NB4 (cell line): ENCODE results near the gene FARSA.
A peak's percentile ranks its signal among the peaks of the same experiment; 100 is the strongest.

Source experiments
- DNase-seq: peaks from one replicate; pipeline ENCODE4 v3.0.0; 2010; ENCODE audit warnings: low read depth
- H3K4me3 ChIP-seq: one replicate; pipeline ENCODE4 v1.5.1; 2011; ENCODE audit warnings: mild to moderate bottlenecking, low read depth, low read length, moderate library complexity
- MAX ChIP-seq: IDR thresholded peaks from 2 replicates; pipeline ENCODE4 v1.6.1; 2011; ENCODE audit warnings: low read depth, low read length
- MYC ChIP-seq: IDR thresholded peaks from 2 replicates; pipeline ENCODE4 v1.6.1; 2011; ENCODE audit warnings: low read depth, low read length
- POLR2A ChIP-seq: IDR thresholded peaks from 2 replicates; pipeline ENCODE4 v1.6.1; 2011; ENCODE audit warnings: mild to moderate bottlenecking; ENCODE audit not compliant: insufficient read length; ENCODE audit errors: extremely low read depth
- TF ChIP-seq, protein P1 (sequence below): IDR thresholded peaks from one replicate; pipeline ENCODE4 v1.5.1; 2012; ENCODE audit warnings: low read depth, low read length

Gene FARSA

GRCh38 chr19:12938779-12939601 lies 5.5 kb upstream of the FARSA start:
- DNase-seq, result peak; percentile 67
- TF ChIP-seq MAX, result 0 out of 2 replicates have a peak, but pooled peaks have one; percentile 4
- TF ChIP-seq, protein P1, sequence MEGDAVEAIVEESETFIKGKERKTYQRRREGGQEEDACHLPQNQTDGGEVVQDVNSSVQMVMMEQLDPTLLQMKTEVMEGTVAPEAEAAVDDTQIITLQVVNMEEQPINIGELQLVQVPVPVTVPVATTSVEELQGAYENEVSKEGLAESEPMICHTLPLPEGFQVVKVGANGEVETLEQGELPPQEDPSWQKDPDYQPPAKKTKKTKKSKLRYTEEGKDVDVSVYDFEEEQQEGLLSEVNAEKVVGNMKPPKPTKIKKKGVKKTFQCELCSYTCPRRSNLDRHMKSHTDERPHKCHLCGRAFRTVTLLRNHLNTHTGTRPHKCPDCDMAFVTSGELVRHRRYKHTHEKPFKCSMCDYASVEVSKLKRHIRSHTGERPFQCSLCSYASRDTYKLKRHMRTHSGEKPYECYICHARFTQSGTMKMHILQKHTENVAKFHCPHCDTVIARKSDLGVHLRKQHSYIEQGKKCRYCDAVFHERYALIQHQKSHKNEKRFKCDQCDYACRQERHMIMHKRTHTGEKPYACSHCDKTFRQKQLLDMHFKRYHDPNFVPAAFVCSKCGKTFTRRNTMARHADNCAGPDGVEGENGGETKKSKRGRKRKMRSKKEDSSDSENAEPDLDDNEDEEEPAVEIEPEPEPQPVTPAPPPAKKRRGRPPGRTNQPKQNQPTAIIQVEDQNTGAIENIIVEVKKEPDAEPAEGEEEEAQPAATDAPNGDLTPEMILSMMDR, result no peak
- H3K4me3 ChIP-seq, result peak overlapping the region; percentile 100

DNA sequence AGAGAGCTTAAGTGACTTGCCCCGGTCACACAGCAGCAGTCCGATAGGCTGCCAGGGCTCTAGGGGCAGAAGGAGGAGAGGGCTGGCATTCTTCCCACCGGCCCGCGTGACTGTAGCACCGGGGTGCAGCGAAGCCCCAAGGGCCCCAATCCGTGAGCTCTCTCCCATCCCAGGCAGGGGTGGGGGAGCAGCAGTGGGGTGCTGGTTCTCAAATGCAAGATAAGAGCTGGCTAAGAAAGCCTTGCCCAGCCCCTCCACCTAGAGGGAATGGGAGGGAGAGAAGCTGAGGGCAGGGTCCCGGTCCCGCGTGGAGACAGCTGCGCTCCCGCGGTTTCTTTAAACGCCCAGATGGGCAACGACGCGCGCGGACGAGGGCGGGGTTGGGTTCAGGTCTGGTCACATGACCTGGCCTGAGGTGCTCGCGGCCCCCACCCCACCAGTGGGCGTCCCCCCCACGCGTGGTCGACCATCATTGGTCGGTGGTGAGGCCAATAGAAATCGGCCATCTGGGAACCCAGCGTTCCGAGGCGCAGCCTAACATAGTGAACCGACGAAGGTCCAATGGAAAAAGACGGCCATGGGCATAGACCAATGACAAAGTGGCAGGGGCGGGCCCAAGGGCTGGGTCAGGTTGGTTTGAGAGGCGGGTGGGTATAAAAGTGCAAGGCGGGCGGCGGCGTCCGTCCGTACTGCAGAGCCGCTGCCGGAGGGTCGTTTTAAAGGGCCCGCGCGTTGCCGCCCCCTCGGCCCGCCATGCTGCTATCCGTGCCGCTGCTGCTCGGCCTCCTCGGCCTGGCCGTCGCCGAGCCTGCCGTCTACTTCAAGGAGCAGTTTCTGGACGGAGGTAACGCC lies 4.6 kb upstream of the FARSA start, which contains the start of gene CALR:
CALR (plus strand) TSS at position 683 of the 852 bp plus-strand sequence; CDS start at position 754, 71 bp downstream.
- TF ChIP-seq MYC (peak; percentile 75), POLR2A (peak; percentile 98), MAX (peak; percentile 78)
- TF ChIP-seq, protein P1, result no peak
- peak within 1 kb of the TSS; percentile 100 for H3K4me3 ChIP-seq

DNA sequence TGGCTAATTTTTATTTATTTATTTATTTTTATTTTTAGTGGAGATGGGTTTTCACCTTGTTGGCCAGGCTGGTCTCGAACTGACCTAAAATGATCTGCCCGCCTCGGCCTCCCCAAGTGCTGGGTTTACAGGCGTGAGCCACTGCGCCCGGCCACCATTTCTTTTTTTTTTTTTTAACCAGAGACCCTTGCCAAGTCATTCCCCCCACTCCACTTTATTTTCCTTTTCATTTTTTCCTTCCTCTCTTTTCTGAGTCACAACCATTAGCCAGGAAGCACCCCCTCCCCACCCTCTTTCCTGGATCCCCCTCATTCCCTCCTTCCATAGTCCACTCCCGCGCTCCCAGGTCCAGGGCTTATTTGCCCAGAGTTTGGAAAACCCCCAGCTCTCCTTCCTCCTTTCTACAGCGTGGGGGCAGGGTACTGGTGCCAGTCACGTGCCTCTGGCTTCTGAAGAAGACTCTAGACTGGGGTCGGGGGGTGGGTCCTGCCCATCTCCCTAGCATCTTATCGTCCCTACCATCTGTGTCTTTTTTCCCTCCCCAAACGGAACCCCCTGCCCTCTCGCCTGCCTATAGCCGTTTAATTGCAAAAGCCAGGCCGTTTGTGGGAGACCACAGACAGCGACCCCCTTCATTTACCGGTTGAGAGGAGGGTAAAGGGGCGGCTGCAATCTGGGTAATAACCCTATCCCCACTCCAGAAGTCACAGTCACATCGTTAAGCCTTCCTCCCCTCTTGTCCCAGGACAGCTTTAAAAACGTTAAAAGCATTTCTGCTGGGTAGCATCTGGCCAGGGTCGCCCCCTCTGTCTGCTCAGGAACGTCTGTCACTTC lies 3.8 kb upstream of the FARSA start:
- H3K4me3 ChIP-seq, result peak overlapping the region; percentile 69
- peak; percentile 99 for DNase-seq
- TF ChIP-seq, protein P1, result no peak
- peak; percentile 76 for TF ChIP-seq MYC
- TF ChIP-seq MAX, result peak; percentile 97

More for the DNA sequence above, 4.6 kb upstream of the FARSA start, which contains the start of gene CALR:
- DNase-seq, result peak; percentile 99

DNA sequence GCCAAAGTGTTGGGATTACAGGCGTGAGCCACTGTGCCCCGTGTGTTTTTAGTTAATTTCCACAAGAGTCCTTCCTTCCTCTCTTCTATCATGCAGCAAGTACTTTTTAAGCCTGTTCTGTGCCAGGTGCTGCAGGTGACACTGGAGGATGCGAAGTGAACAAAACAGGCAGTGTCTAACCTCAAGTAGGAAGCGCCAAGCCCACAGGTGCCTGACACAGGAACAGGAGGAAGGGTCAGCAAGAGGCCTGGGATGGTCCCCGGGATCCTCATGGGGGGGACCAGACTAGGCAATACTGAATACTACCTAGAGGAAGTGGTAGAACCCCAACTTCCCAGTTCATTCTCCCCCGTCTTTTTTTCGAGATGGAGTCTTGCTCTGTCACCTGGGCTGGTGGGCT lies 3.1 kb upstream of the FARSA start:
- peak; percentile 56 for DNase-seq
- H3K4me3 ChIP-seq, result no peak overlapping the region
- TF ChIP-seq MAX, result no peak
- TF ChIP-seq MYC, result no peak
- TF ChIP-seq, protein P1, result no peak
- TF ChIP-seq POLR2A, result no peak

GRCh38 chr19:12935071-12935470 lies 1.6 kb upstream of the FARSA start:
- DNase-seq, result no peak
- no peak overlapping the region for H3K4me3 ChIP-seq
- no peak for TF ChIP-seq MAX
- TF ChIP-seq, protein P1, result no peak
- TF ChIP-seq POLR2A, result no peak
- TF ChIP-seq MYC, result no peak
